Epithelial cell of prostate (primary cell): ENCODE results near the gene RABGAP1L.

ENCODE experiments used
- DNase-seq: peaks from one replicate; pipeline ENCODE4 v3.0.0-alpha.2; 2011; ENCODE audit warnings: low read depth, low spot score
- H3K27ac ChIP-seq: fragments of 450-650 bp; 2 replicates; pipeline ENCODE4 v1.5.1; 2017; ENCODE audit warnings: mild to moderate bottlenecking

The RABGAP1L gene

DNA sequence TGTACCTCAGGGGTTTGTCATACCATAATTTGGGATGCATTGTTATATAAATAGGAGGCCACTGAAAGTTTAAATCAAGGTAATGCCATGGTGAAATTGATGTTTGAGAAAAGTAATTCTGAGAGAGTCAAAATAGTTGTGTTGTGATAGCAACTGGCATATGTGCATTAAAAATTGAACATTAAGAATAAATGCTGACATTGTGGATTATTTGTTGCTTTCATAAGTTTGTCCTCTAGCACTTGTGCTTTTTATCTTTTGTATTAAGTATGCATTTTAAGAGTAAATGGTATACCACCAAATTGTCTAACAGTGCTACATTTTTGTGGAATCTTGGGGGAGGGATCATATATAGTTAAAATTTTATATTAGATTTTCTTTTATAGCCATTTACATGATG, 564.5 kb downstream of the RABGAP1L start:
- no peak overlapping the region for H3K27ac ChIP-seq
- no peak for DNase-seq

GRCh38 chr1:174724219-174724618, 564.9 kb downstream of the RABGAP1L start:
- no peak overlapping the region for H3K27ac ChIP-seq
- no peak for DNase-seq

- H3K27ac ChIP-seq: no peak overlapping the region
- DNase-seq: no peak
These were observed 567.0 kb downstream of the RABGAP1L start for GRCh38 chr1:174726167-174726879.

DNA sequence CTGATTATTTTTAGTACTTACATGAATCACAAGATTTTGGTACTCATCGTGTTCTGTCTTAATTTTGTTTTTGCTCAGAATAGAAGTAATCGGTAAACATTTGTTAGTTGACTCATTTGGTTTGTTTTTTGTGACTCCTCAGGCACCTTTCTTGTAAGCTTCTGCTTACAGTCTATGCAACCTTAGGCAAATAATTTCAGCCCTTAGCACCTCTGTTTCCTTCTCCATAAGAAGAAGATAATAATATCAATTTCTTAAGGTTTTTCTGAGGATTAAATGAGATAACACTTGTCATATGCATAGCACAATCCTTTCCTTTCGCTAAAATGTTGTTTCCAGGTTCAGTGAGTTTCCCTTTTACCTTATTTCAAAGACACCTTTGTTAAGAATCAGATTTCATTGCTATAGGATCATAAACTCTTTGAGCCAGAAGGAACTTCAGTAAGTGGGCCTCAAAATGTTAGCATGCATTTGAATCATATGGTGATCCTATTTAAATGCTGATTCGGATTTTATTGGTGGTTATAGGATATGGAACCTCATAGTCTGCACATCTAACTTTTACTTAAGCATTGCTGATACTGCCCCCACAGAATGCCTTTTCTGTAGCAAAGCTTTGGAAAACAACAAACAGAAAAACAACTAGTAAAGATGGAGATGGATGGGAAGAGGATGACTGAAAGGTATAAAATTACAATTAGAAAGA, 567.7 kb downstream of the RABGAP1L start:
- no peak overlapping the region for H3K27ac ChIP-seq
- no peak for DNase-seq

DNA sequence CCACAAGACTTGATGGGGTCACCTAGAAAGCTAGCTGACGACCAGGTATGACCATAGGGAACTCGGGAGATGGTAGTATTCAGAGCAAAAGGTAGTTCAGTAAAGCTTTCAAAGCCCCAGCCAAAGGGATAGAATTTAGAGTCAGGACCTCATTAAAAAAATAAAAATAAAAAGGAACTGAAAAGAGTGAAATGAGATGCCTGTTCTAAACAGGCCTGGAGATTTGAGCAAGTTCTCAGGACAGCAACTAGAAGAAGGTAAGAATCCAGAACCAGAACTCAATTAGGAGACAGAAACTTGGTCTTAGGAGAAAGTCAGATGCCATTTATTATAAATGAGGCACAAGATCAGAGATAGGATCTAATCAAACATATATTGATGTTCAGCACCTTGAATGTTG, 575.0 kb downstream of the RABGAP1L start:
- no peak overlapping the region for H3K27ac ChIP-seq
- DNase-seq: no peak

GRCh38 chr1:174736831-174737230, 577.5 kb downstream of the RABGAP1L start:
- H3K27ac ChIP-seq: no peak overlapping the region
- DNase-seq: no peak

DNA sequence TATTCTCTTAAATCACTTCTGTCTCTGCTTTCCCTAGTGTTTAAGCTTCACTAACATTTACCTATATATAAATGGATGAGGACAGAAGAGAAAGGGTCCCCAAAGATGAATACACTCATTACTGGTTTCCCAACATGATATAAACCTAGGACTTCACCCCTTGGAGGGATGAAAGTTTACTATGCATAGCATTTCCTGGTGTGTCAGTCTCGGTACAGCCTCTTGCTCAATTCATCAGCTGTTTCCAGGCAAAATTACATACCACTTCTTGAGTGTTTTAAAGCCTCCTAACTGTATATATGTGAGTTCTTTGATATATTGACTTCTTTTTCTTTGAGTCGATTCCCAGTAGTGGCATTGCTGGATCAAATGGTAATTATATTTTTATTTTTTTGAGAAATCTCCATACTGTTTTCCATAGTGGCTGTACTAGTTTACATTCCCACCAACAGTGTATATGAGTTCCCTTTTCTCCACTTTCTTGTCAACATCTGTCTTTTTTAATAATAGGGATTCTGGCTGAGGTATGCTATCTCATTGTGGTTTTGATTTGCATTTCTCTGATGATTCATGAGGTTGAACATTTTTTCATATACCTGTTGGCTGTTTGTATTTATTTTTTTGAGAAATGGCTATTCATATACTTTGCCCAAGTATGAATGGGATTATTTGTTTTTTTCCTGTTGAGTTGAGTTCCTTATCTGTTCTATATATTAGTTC, 581.1 kb downstream of the RABGAP1L start:
- no peak for DNase-seq
- peak overlapping the region; percentile 40 for H3K27ac ChIP-seq

GRCh38 chr1:174742805-174743653, 583.7 kb downstream of the RABGAP1L start:
- DNase-seq: no peak
- H3K27ac ChIP-seq: no peak overlapping the region

- no peak for DNase-seq
- no peak overlapping the region for H3K27ac ChIP-seq
These were observed 584.6 kb downstream of the RABGAP1L start for GRCh38 chr1:174743654-174744561.

- no peak for DNase-seq
- no peak overlapping the region for H3K27ac ChIP-seq
These were observed 585.6 kb downstream of the RABGAP1L start for GRCh38 chr1:174744886-174745285.

DNA sequence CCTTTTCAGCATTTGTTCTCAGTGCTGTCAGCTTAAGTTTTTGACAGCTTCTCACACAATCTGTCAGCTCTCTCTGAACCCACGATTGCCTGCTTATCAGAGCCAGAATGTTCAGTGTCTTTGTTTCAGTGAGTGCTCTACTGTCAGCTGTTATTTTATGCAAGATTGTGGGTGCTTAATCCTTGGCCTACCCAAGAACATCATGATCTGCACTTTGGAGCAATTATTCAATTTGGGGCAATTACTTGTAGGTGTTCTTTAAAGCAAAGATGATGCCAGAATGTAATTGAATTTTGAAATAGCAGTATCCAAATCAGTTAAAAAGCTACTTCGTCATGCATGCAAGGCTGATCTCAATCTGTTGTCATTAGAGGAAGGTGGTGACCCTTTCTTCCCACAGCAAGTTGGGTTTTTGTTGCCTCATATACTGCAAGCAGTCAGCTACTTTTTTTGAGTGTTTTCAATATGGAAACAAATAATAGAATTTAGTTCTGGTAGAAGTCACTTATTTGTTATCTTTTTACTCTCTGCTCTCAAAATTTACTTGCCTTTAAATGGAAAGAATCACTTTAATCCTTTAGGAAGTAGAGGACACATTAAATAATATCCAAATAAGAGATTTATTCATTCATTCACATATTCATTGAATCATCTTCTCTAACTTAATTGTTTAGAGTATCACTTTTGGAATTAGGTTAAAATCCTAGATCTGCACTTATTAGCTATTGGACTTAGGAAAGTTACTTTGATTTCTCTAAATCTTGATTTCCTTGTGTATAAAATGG, 586.9 kb downstream of the RABGAP1L start:
- no peak for DNase-seq
- H3K27ac ChIP-seq: no peak overlapping the region

- no peak overlapping the region for H3K27ac ChIP-seq
These were observed 588.3 kb downstream of the RABGAP1L start for GRCh38 chr1:174747613-174748012.

GRCh38 chr1:174748586-174748985, 589.3 kb downstream of the RABGAP1L start:
- no peak for DNase-seq

More at GRCh38 chr1:174747613-174748012, 588.3 kb downstream of the RABGAP1L start:
- DNase-seq: no peak

GRCh38 chr1:174753131-174753530, 593.8 kb downstream of the RABGAP1L start:
- DNase-seq: no peak
- H3K27ac ChIP-seq: no peak overlapping the region

More at GRCh38 chr1:174748586-174748985, 589.3 kb downstream of the RABGAP1L start:
- no peak overlapping the region for H3K27ac ChIP-seq

- H3K27ac ChIP-seq: no peak overlapping the region
- DNase-seq: no peak
These were observed 602.0 kb downstream of the RABGAP1L start for GRCh38 chr1:174761335-174761734.

DNA sequence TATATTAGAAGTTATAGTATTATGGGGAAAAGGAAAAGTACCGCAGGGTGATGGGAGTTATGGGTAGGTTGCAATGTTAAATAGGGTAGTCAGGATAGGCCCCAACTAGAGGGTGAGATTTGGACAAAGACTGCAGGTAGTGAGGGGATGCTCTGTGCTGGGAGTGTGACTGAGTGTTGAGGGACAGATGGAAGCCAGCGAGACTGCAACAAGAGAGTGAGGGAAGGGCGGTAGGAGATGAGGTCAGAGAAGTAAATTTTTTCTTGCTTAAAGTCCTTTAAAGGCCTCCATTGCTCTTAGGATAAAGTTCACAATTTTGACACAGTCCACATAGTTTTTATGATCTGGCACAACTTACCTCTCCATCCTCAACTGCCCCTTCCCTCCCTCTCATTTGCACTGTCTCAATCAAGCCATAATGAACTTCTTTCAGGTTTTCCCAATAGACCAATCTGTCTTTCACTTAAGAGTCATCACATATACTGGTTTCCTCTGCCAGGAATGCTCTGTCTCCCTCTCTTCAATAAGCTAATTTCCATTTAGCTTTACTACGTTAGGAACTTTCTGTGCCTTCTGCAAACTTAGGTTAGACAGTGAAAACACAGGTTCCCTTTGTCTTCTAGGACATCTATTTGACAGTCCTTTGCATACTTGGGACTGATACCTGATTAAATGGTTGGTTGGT, 602.7 kb downstream of the RABGAP1L start:
- DNase-seq: no peak
- no peak overlapping the region for H3K27ac ChIP-seq

DNA sequence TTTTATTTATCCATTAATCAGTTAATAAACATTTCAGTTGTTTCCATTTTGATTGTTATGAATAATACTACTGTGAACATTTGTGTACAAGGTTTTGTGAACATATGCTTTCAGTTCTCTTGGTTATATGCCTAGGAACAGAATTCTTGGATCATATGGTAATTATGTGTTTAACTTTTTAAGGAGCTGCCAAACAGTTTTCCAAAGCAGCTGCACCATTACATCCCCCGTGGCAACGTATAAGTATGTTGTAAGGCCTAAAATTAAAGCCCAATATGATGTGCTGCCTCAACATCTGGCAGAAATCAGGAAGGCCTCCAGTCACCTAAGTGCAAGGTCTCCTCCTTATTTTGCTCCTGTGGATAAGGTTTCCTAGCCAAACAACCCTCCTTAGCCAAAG, 604.9 kb downstream of the RABGAP1L start:
- H3K27ac ChIP-seq: no peak overlapping the region

DNA sequence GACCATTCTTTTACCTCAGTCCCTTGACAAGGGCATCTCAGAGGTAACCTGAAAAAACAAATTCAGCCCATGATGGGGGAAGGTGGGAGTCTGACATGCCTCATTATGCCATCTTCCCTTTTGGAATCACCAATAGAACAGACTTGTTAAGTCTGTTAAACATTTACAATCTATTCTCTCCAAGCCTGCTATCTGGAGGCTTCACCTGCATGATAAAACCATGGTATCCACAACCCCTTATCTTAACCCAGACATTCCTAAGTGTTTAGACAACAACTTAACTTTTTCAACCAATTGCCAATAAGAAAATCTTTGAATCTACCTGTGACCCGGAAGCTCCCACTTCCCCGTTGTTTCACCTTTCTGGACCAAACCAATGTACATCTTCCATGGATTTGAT, 607.4 kb downstream of the RABGAP1L start:
- H3K27ac ChIP-seq: no peak overlapping the region
- no peak for DNase-seq

More for the DNA sequence above, 604.9 kb downstream of the RABGAP1L start:
- DNase-seq: no peak
